RPMI7951 (cell line): ENCODE results near the gene DDX49. TPM values are rescaled to one million over a fixed set of nuclear protein-coding genes. Genes with fewer than 3 reads are reported as not detected.
A peak's percentile ranks its signal among the peaks of the same experiment; 100 is the strongest.

Experiments used
- DNase-seq: peaks from one replicate; pipeline ENCODE4 v3.0.0-alpha.2; 2012; ENCODE audit warnings: low read depth
- total RNA-seq: library from RNA; depleted of rRNA; stranded (reverse); fragments of >200 nt; shearing (Covaris generic); gene quantifications from 2 replicates; pipeline ENCODE4 v1.2.3, GENCODE V29; 2014

Gene DDX49
- total RNA-seq, 1 experiment from 2014 or later = 55.9 TPM

- DNase-seq = peak; percentile 57
These were observed 21.5 kb downstream of the DDX49 start, which contains the start of gene HOMER3 for GRCh38 chr19:18940769-18941627. Gene HOMER3, minus strand, starts transcription at chr19:18941217. Its CDS starts 2,235 bp downstream, at chr19:18938982.

GRCh38 chr19:18941628-18942354 lies 22.3 kb downstream of the DDX49 start:
- DNase-seq = no peak

DNA sequence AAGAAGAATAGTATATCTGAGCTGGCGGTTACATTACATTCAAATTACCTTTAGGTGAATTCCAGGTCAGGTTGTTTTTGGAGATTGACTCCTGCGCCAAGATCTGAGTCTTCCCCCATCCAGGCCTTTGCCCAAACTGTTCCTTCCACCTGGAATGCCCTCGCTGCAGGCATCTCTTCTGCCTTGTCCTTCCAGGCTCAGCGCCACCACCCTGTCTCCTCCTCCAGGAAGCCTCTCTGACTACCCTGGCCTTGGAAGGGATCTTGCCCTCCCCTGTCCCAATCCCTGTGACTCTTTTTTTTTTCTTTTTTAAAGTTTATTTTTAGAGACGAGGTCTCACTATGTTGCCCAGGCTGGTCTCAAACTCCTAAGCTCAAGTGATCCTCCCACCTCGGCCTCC lies 23.2 kb downstream of the DDX49 start:
- DNase-seq = no peak

DNA sequence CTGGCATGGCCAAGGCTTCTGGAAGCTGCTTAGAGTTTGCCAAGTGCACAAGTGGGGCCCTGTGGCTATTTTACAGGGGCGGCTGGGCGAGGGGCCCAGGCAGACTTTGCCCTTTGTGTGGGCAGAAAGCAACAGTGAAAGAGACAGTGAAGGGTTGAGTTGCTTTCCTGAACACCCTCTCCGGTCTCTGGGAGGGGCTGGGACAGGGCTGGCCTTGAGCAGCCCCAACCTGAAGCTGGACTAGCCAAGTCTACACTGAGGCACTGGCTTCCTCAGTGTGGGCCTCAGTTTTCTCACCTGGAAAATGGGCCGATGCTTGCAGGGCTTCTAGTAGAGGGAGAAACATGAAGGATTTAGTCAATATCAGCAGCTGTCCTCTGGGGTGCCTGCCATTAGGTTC lies 23.9 kb downstream of the DDX49 start:
- no peak for DNase-seq

DNA sequence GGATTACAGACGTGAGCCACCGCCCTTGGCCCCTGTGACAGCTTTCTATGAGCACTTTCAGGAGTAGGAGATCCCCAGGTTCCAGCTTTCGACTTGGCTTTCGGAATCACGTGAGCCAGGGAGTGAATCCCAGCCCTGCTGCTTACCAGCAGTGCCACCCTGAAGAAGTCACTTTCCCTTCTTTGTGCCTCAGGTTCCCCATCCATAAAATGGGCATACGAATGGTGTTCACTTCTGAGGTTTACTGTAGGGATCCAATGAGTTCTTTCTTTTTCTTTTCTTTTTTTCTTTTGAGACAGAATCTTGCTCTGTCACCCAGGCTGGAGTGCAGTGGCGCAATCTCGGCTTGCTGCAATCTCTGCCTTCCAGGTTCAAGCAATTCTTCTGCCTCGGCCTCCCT lies 25.8 kb downstream of the DDX49 start:
- no peak for DNase-seq

GRCh38 chr19:18946335-18946734 lies 26.8 kb downstream of the DDX49 start:
- DNase-seq = no peak

DNA sequence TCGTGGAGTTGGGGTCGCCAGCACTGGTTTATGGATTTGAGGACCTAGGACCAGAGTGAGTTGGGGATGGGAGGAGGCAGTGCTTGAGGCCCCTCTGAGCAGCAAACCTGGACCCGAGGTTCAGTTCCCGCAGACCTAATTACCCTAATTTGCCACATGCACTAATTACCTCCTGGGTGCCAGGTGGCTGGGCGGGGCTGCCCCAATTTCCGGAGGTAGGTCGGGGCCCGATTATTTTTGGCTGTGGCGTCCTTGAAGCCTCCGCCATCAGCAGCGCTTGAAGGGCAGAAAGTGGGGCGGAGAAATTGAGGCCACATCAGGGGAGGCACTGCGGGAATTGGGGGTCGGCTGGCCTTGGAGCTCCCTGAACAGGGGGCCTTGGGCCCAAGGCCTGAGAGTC lies 27.4 kb downstream of the DDX49 start:
- no peak for DNase-seq

DNA sequence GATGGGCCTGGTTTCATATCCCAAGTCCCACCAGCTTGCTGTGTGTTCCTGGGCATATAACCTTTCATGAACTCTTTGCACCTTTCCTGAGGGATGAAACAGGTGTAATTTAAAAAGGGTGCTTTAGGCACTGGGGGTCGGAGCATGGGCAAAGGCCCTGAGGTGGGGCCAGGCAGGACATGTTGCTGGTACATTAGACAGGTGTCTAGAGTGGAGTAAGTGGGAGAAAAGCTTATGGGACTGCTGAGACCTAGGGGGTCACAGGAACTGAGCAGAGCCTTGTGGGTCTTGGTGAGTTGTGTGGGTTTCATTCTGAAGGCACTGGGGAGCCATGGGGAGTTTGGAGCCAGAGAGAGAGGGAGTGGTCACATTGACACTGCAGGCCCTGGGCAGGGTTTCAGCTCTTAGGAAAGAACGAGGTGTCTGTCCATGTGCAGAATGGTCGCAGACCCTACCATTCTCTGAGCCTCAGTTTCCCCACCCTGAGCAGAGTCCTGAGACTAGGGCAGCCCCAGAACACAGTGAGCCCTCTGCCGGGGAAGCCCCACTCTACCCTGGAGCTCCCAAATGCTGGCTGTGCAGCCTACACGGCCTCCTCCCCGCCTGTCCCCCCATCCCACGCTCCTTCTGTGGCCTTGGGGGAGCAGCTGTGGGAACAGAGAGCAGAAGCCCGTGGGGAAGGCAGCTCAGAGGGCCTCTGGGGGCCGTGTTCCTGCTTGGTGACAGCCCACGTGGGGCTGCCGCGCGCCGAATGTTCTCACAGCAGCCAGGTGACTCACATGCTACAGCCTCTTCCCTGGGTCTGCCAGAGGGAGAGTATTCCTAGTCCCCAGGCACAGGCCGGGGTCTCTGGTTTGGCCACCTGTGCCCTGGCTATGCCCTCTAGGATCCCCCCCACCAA lies 28.8 kb downstream of the DDX49 start:
- no peak for DNase-seq

- no peak for DNase-seq
These were observed 29.5 kb downstream of the DDX49 start for GRCh38 chr19:18948976-18949356.

GRCh38 chr19:18949858-18950257 lies 30.3 kb downstream of the DDX49 start:
- no peak for DNase-seq

- DNase-seq = peak; percentile 79
These were observed 32.3 kb downstream of the DDX49 start for GRCh38 chr19:18951721-18952281.

DNA sequence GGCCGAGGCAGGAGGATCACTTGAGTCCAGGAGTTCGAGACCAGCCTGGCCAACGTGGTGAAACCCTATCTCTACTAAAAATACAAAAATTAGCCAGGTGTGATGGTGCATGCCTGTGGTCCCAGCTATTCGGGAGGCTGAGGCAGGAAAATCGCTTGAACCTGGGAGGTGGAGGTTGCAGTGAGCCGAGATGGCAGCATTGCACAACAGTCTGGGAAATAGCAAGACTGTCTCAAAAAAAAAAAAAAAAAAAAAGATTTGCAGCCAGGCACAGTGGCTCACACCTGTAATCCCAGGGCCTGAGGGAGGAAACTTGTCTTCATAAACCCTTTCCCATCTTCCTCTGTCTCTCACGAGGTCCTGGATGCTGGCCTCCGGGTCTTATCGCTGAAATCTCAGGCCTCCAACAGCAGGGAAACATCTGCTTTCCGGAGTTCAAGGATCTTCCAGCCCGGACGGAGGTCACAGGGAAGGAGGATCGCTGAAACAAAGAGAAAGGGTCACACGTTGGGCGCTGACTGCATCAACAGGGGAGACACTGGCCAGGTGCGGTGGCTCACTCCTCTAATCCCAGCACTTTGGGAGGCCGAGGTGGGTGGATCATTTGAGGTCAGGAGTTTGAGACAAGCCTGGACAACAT lies 33.0 kb downstream of the DDX49 start:
- peak; percentile 28 for DNase-seq

DNA sequence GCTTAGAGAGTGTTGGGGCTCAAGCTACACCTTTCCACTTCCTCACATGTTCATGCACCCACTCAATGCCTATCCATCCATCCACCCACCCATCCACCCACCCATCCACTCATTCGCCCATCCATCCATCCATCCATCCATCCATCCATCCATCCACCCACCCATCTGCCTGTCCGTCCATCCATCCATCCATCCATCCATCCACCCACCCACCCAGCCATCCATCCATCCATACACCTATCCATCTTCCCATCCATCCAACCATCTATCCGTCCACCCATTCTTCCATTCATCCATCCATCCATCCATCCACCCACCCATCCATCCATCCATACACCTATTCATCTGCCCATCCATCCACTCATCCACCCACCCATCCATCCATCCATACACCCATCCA lies 34.6 kb downstream of the DDX49 start:
- no peak for DNase-seq

DNA sequence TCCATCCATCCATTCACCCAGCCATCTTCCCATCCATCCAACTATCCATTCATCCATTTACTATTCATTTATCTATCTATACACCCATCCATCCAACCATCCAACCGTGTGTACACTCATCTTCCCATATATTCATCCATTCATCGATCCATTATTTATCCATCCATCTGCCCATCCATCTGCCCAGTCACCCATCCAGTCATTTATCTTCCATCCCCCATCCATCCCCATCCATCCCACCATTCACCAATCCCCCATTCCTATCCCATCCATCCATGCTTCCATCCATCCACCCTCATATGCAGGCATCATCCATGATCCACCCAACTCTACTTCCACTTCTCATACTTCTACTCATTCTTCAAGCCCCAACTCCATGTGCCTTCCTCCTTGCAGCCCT lies 35.5 kb downstream of the DDX49 start:
- DNase-seq = no peak

- no peak for DNase-seq
These were observed 40.9 kb downstream of the DDX49 start for GRCh38 chr19:18960370-18960769.

DNA sequence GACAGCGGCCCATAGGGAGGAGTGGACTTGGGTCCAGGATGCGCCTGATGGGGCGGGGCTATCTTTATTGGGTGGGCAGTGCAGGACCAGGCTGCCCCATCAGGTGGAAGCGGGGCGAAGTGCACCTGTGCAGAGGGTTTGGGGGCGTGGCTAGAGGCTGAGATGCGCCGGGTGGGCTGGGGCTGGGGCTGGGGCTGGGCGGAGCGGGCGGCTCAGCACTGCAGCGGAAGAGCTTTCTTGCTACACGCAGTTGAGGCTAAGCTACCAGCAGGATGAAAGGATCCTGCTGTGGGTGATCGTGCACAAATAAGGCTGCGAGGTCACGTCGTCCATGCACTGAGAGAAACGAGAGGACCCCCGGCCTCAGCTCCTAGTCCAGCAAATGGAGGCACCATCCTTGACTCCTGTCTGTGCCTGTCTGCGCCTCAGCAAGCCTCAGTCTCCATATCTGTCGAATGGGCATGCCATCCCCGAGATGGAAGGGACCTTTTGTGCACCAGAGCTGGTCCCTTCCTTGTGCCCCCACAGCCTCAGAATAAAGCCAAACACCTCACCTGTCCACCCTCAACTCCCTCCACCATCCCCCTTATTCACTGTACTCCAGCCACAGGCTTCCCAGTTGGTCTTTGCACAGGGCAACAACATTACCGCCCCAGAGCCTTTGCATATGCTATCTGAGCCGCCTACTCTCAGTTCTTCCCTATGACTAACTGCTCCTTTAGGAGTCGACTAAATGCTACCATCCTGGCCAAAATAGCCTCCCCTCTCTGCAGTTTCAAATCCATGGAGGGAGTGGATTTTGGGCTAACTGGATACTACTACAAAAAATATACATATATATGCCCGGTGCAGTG lies 42.5 kb downstream of the DDX49 start:
- no peak for DNase-seq

DNA sequence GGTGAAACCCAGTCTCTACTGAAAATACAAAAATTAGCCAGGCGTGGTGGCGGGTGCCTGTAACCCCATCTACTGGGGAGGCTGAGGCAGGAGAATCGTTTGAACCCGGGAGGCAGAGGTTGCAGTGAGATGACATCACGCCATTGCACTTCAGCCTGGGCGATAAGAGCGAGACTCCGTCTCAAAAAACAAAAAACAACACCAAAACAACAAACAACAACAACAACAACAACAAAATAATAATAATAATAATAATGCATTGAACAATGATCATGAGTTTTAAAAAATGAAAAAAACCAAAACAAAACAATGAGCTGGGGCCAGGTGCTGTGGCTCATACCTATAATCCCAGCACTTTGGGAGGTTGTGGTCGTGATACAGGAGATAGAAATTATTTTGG lies 44.6 kb downstream of the DDX49 start:
- DNase-seq = no peak

- no peak for DNase-seq
These were observed 46.8 kb downstream of the DDX49 start for GRCh38 chr19:18966307-18966706.

- peak; percentile 59 for DNase-seq
These were observed 48.0 kb downstream of the DDX49 start for GRCh38 chr19:18967358-18968146.
